Activated T-cell treated with anti-CD3 and anti-CD28 coated beads, Interleukin-2, amount 50 U/mL, for 24 hours (primary cell): ENCODE measurements around the gene FRS2.
A peak's percentile ranks its signal among the peaks of the same experiment; 100 is the strongest.
"Not testable (repeated sequence)": the region's sequence is repeated elsewhere in the genome, so short reads cannot be mapped to it uniquely, and the experiment has no call there.

Experiments
- DNase-seq: peaks from one replicate; pipeline ENCODE4 v3.0.0-alpha.2; 2020
- H3K27ac Mint-ChIP-seq: 2 replicates; pipeline ENCODE4 v1.8.0; 2020; ENCODE audit warnings: mild to moderate bottlenecking, mixed read lengths
- H3K27me3 Mint-ChIP-seq: 2 replicates; pipeline ENCODE4 v1.8.0; 2020; ENCODE audit warnings: mixed read lengths
- H3K36me3 Mint-ChIP-seq: 2 replicates; pipeline ENCODE4 v1.8.0; 2020; ENCODE audit warnings: low read depth, mixed read lengths
- H3K4me1 Mint-ChIP-seq: 2 replicates; pipeline ENCODE4 v1.8.0; 2020; ENCODE audit warnings: low read depth, mixed read lengths
- H3K4me3 Mint-ChIP-seq: 2 replicates; pipeline ENCODE4 v1.8.0; 2020; ENCODE audit warnings: mild to moderate bottlenecking, moderate library complexity, mixed read lengths
- H3K9me3 Mint-ChIP-seq: 2 replicates; pipeline ENCODE4 v1.8.0; 2020; ENCODE audit warnings: mixed read lengths

Gene FRS2

GRCh38 chr12:69585189-69586062 is 115.2 kb downstream of the FRS2 start, which contains the start of gene CCT2:
Gene CCT2, plus strand, starts transcription at chr12:69585459. Its CDS starts 63 bp downstream, at chr12:69585522.
- H3K4me3 Mint-ChIP-seq: peak within 1 kb of the TSS; percentile 96
- peaks cover 50% of the 10 kb centered on the region for H3K36me3 Mint-ChIP-seq
- H3K4me1 Mint-ChIP-seq: peaks cover 37% of the 10 kb centered on the region
- peak within 1 kb of the TSS; percentile 98 for H3K27ac Mint-ChIP-seq
- peak; percentile 96 for DNase-seq
- no peaks in the 10 kb centered on the region for H3K27me3 Mint-ChIP-seq
- no peaks in the 10 kb centered on the region for H3K9me3 Mint-ChIP-seq

- H3K27ac Mint-ChIP-seq: peak overlapping the region; percentile 13
- H3K4me3 Mint-ChIP-seq: no peak overlapping the region
- no peaks in the 10 kb centered on the region for H3K27me3 Mint-ChIP-seq
- no peaks in the 10 kb centered on the region for H3K9me3 Mint-ChIP-seq
- DNase-seq: no peak
- peaks cover 53% of the 10 kb centered on the region for H3K4me1 Mint-ChIP-seq
- H3K36me3 Mint-ChIP-seq: peaks cover 81% of the 10 kb centered on the region
Measured at GRCh38 chr12:69588527-69588926, 118.3 kb downstream of the FRS2 start.

- Mint-ChIP-seq H3K9me3 (no peaks in the 10 kb centered on the region), H3K4me3 (no peak overlapping the region), H3K4me1 (peaks cover 51% of the 10 kb centered on the region), H3K36me3 (peaks cover 87% of the 10 kb centered on the region), H3K27ac (peak overlapping the region; percentile 79), H3K27me3 (no peaks in the 10 kb centered on the region)
- DNase-seq: no peak
Measured at GRCh38 chr12:69589082-69589481, 118.9 kb downstream of the FRS2 start.

GRCh38 chr12:69595689-69596088 is 125.5 kb downstream of the FRS2 start:
- Mint-ChIP-seq H3K4me3 (no peak overlapping the region), H3K27me3 (no peaks in the 10 kb centered on the region), H3K36me3 (peaks cover 93% of the 10 kb centered on the region), H3K27ac (peak overlapping the region; percentile 53), H3K9me3 (no peaks in the 10 kb centered on the region), H3K4me1 (peaks cover 31% of the 10 kb centered on the region)
- no peak for DNase-seq

GRCh38 chr12:69598174-69598753 is 128.1 kb downstream of the FRS2 start:
- H3K4me1 Mint-ChIP-seq: peaks cover 19% of the 10 kb centered on the region
- peaks cover 93% of the 10 kb centered on the region for H3K36me3 Mint-ChIP-seq
- no peaks in the 10 kb centered on the region for H3K27me3 Mint-ChIP-seq
- H3K4me3 Mint-ChIP-seq: no peak overlapping the region
- no peak for DNase-seq
- no peaks in the 10 kb centered on the region for H3K9me3 Mint-ChIP-seq
- peak overlapping the region; percentile 48 for H3K27ac Mint-ChIP-seq

GRCh38 chr12:69600804-69601203 is 130.6 kb downstream of the FRS2 start:
- Mint-ChIP-seq H3K4me1 (peaks cover 11% of the 10 kb centered on the region), H3K4me3 (no peak overlapping the region), H3K27me3 (no peaks in the 10 kb centered on the region), H3K36me3 (peaks cover 74% of the 10 kb centered on the region), H3K27ac (peak overlapping the region; percentile 30), H3K9me3 (no peaks in the 10 kb centered on the region)
- DNase-seq: no peak

- H3K27ac Mint-ChIP-seq: no peak overlapping the region
- H3K4me3 Mint-ChIP-seq: no peak overlapping the region
- no peaks in the 10 kb centered on the region for H3K27me3 Mint-ChIP-seq
- H3K4me1 Mint-ChIP-seq: peaks cover 4% of the 10 kb centered on the region
- H3K9me3 Mint-ChIP-seq: no peaks in the 10 kb centered on the region
- DNase-seq: no peak
- peaks cover 61% of the 10 kb centered on the region for H3K36me3 Mint-ChIP-seq
Measured at GRCh38 chr12:69601962-69602685, 131.9 kb downstream of the FRS2 start.

GRCh38 chr12:69602954-69603353 is 132.8 kb downstream of the FRS2 start:
- Mint-ChIP-seq H3K36me3 (peaks cover 52% of the 10 kb centered on the region), H3K4me1 (no peaks in the 10 kb centered on the region), H3K9me3 (no peaks in the 10 kb centered on the region), H3K4me3 (no peak overlapping the region), H3K27me3 (no peaks in the 10 kb centered on the region), H3K27ac (no peak overlapping the region)
- no peak for DNase-seq

- H3K27ac Mint-ChIP-seq, DNase-seq, H3K27me3 Mint-ChIP-seq, H3K9me3 Mint-ChIP-seq, H3K4me3 Mint-ChIP-seq, H3K4me1 Mint-ChIP-seq: not testable (repeated sequence)
- peaks cover 46% of the 10 kb centered on the region for H3K36me3 Mint-ChIP-seq
Measured at GRCh38 chr12:69603556-69603955, 133.4 kb downstream of the FRS2 start.

- not testable (repeated sequence) for H3K27ac Mint-ChIP-seq, H3K4me1 Mint-ChIP-seq, H3K27me3 Mint-ChIP-seq, H3K4me3 Mint-ChIP-seq, H3K9me3 Mint-ChIP-seq, DNase-seq
- H3K36me3 Mint-ChIP-seq: peaks cover 40% of the 10 kb centered on the region
Measured at GRCh38 chr12:69604275-69604674, 134.1 kb downstream of the FRS2 start.

GRCh38 chr12:69608114-69608513 is 137.9 kb downstream of the FRS2 start:
- Mint-ChIP-seq H3K9me3 (no peaks in the 10 kb centered on the region), H3K27me3 (no peaks in the 10 kb centered on the region), H3K4me3 (no peak overlapping the region), H3K36me3 (peaks cover 5% of the 10 kb centered on the region), H3K4me1 (peaks cover 3% of the 10 kb centered on the region), H3K27ac (no peak overlapping the region)
- no peak for DNase-seq

- Mint-ChIP-seq H3K4me1 (peaks cover 3% of the 10 kb centered on the region), H3K27me3 (no peaks in the 10 kb centered on the region), H3K4me3 (no peak overlapping the region), H3K27ac (no peak overlapping the region), H3K9me3 (no peaks in the 10 kb centered on the region), H3K36me3 (no peaks in the 10 kb centered on the region)
- DNase-seq: no peak
Measured at GRCh38 chr12:69610126-69610525, 139.9 kb downstream of the FRS2 start.

- peaks cover 3% of the 10 kb centered on the region for H3K4me1 Mint-ChIP-seq
- H3K27ac Mint-ChIP-seq: no peak within 1 kb of the TSS
- no peaks in the 10 kb centered on the region for H3K36me3 Mint-ChIP-seq
- H3K4me3 Mint-ChIP-seq: no peak within 1 kb of the TSS
- no peaks in the 10 kb centered on the region for H3K9me3 Mint-ChIP-seq
- peaks cover 4% of the 10 kb centered on the region for H3K27me3 Mint-ChIP-seq
- no peak for DNase-seq
Measured at GRCh38 chr12:69610729-69611128, 140.5 kb downstream of the FRS2 start, which contains the start of gene LRRC10. Gene LRRC10, minus strand, starts transcription at chr12:69610907. Its CDS starts 69 bp downstream, at chr12:69610838.

- Mint-ChIP-seq H3K4me3 (no peak overlapping the region), H3K4me1 (no peaks in the 10 kb centered on the region), H3K9me3 (no peaks in the 10 kb centered on the region), H3K27me3 (peaks cover 13% of the 10 kb centered on the region), H3K36me3 (no peaks in the 10 kb centered on the region), H3K27ac (no peak overlapping the region)
- DNase-seq: no peak
Measured at GRCh38 chr12:69613351-69613750, 143.2 kb downstream of the FRS2 start.
